DMS 273 (cell line): ENCODE data around the gene DPP8.
A peak's percentile ranks its signal among the peaks of the same experiment; 100 is the strongest.

Source experiments
- DNase-seq: peaks from one replicate; lab custom pipeline; 2025; ENCODE audit not compliant: unreplicated experiment; lab: John Stamatoyannopoulos, UW

Gene DPP8

GRCh38 chr15:65426216-65426853, 91.2 kb downstream of the DPP8 start:
- no peak for DNase-seq

- no peak for DNase-seq
Measured at GRCh38 chr15:65424683-65425082, 92.8 kb downstream of the DPP8 start.

- no peak for DNase-seq
Measured at GRCh38 chr15:65423976-65424679, 93.4 kb downstream of the DPP8 start.

- DNase-seq = peak; percentile 41
Measured at GRCh38 chr15:65423150-65423975, 94.1 kb downstream of the DPP8 start.

GRCh38 chr15:65421360-65422215, 95.9 kb downstream of the DPP8 start:
- DNase-seq = peak; percentile 80

- no peak for DNase-seq
Measured at GRCh38 chr15:65420975-65421359, 96.5 kb downstream of the DPP8 start.

- DNase-seq = peak; percentile 14
Measured at GRCh38 chr15:65418596-65418995, 98.9 kb downstream of the DPP8 start.

GRCh38 chr15:65416845-65417416, 100.6 kb downstream of the DPP8 start:
- peak; percentile 79 for DNase-seq

GRCh38 chr15:65414841-65415621, 102.5 kb downstream of the DPP8 start:
- peak; percentile 97 for DNase-seq

GRCh38 chr15:65413760-65414144, 103.7 kb downstream of the DPP8 start:
- DNase-seq = no peak

GRCh38 chr15:65413051-65413759, 104.3 kb downstream of the DPP8 start:
- DNase-seq = peak; percentile 24

GRCh38 chr15:65412556-65412955, 104.9 kb downstream of the DPP8 start:
- DNase-seq = peak; percentile 61

GRCh38 chr15:65411465-65412071, 105.9 kb downstream of the DPP8 start:
- no peak for DNase-seq

- DNase-seq = no peak
Measured at GRCh38 chr15:65410972-65411371, 106.5 kb downstream of the DPP8 start.

GRCh38 chr15:65410036-65410435, 107.5 kb downstream of the DPP8 start:
- DNase-seq = no peak

GRCh38 chr15:65409036-65409631, 108.4 kb downstream of the DPP8 start:
- DNase-seq = peak; percentile 18

GRCh38 chr15:65408324-65409035, 109.0 kb downstream of the DPP8 start:
- no peak for DNase-seq
